Smooth muscle cell (in vitro differentiated cells): ENCODE measurements around the gene SHF. TPM values are rescaled to one million over a fixed set of nuclear protein-coding genes. Genes with fewer than 3 reads are reported as not detected.

Experiments used
- DNase-seq: peaks from one replicate; lab custom pipeline; 2025; ENCODE audit not compliant: unreplicated experiment; lab: John Stamatoyannopoulos, UW
- H2AFZ ChIP-seq: fragments of 200-600 bp; sonication (generic); 2 replicates; pipeline ENCODE4 v1.6.0; 2016; ENCODE audit warnings: antibody characterized with exemption, low read depth, mild to moderate bottlenecking
- H3F3A ChIP-seq: fragments of 200-600 bp; sonication (generic); 2 replicates; pipeline ENCODE4 v1.6.0; 2017; ENCODE audit warnings: antibody characterized with exemption, low read depth
- H3K27ac ChIP-seq: fragments of 200-600 bp; sonication (generic); 2 replicates; pipeline ENCODE4 v1.5.1; 2016; ENCODE audit warnings: low read depth, mild to moderate bottlenecking
- H3K27me3 ChIP-seq: fragments of 200-600 bp; sonication (generic); 2 replicates; pipeline ENCODE4 v1.6.1; 2016; ENCODE audit warnings: low read depth, mild to moderate bottlenecking
- H3K36me3 ChIP-seq: fragments of 200-600 bp; sonication (generic); 2 replicates; pipeline ENCODE4 v1.5.1; 2016; ENCODE audit warnings: low read depth
- H3K4me1 ChIP-seq: fragments of 200-600 bp; sonication (generic); 2 replicates; pipeline ENCODE4 v1.5.1; 2016; ENCODE audit warnings: low read depth
- H3K4me2 ChIP-seq: fragments of 200-600 bp; sonication (generic); 2 replicates; pipeline ENCODE4 v1.6.0; 2016; ENCODE audit warnings: mild to moderate bottlenecking
- H3K4me3 ChIP-seq: fragments of 200-600 bp; sonication (generic); 2 replicates; pipeline ENCODE4 v1.5.1; 2016; ENCODE audit warnings: mild to moderate bottlenecking
- H3K79me2 ChIP-seq: fragments of 200-600 bp; sonication (generic); 2 replicates; pipeline ENCODE4 v1.6.0; 2016; ENCODE audit warnings: low read depth, mild to moderate bottlenecking
- H3K9ac ChIP-seq: fragments of 200-600 bp; sonication (generic); 2 replicates; pipeline ENCODE4 v1.6.0; 2016; ENCODE audit warnings: low read depth
- H3K9me3 ChIP-seq: fragments of 200-600 bp; sonication (generic); replicated peaks from 2 replicates; pipeline ENCODE4 v1.5.1; 2016; ENCODE audit warnings: low read depth
- H4K20me1 ChIP-seq: fragments of 200-600 bp; sonication (generic); 2 replicates; pipeline ENCODE4 v1.6.0; 2016; ENCODE audit warnings: low read depth
- CTCF ChIP-seq: fragments of 200-600 bp; sonication (generic); IDR thresholded peaks from 2 replicates; pipeline ENCODE4 v1.5.1; 2017; ENCODE audit warnings: borderline replicate concordance, mild to moderate bottlenecking, antibody characterized with exemption; ENCODE audit not compliant: insufficient read depth, poor library complexity, severe bottlenecking
- WGBS: methylation state at CpG from one replicate; pipeline ENCODE4 v1.1.7; 2016; ENCODE audit warnings: low lambda C conversion rate; 5-methylcytosine and 5-hydroxymethylcytosine counted together
- polyA plus RNA-seq: library from polyadenylated mRNA; unstranded; fragments of >200 nt; fragmentation: Nextera tagmentation; extraction: Ambion mirVana; gene quantifications from 2 replicates; pipeline ENCODE4 v1.2.1, GENCODE V29; 2016
- total RNA-seq: library from RNA; depleted of rRNA; stranded (reverse); fragments of >200 nt; gene quantifications from 2 replicates; pipeline ENCODE4 v1.2.3, GENCODE V29; 2014

Gene SHF
- total and polyA plus RNA-seq, 2 experiments from 2014 or later: 16.4 to 41.3 TPM

GRCh38 chr15:45180648-45181436 lies 6.9 kb downstream of the SHF start:
- DNase-seq: no peak
- Histone ChIP-seq H3K4me1 (peaks cover 16% of the 10 kb centered on the region), H3K9me3 (no peaks in the 10 kb centered on the region), H3K4me2 (no peak overlapping the region), H3K27ac (no peak overlapping the region), H3K4me3 (no peak overlapping the region), H3K9ac (no peak overlapping the region), H3K27me3 (no peaks in the 10 kb centered on the region), H4K20me1 (peaks cover 70% of the 10 kb centered on the region), H2AFZ (no peak overlapping the region), H3K79me2 (peaks cover 23% of the 10 kb centered on the region), H3K36me3 (no peaks in the 10 kb centered on the region), H3F3A (no peaks in the 10 kb centered on the region)
- no peak for TF ChIP-seq CTCF
- 82% methylated on average over 8 of the region's 8 CpGs for WGBS

GRCh38 chr15:45180201-45180600 lies 7.6 kb downstream of the SHF start:
- DNase-seq: no peak
- H3K36me3 ChIP-seq: no peaks in the 10 kb centered on the region
- TF ChIP-seq CTCF: no peak
- no peaks in the 10 kb centered on the region for H3K9me3 ChIP-seq
- peaks cover 10% of the 10 kb centered on the region for H3K4me1 ChIP-seq
- H3K4me3 ChIP-seq: no peak overlapping the region
- H3F3A ChIP-seq: no peaks in the 10 kb centered on the region
- no peak overlapping the region for H2AFZ ChIP-seq
- no peak overlapping the region for H3K27ac ChIP-seq
- 73% methylated on average over 6 of the region's 7 CpGs for WGBS
- peaks cover 64% of the 10 kb centered on the region for H4K20me1 ChIP-seq
- H3K4me2 ChIP-seq: no peak overlapping the region
- no peaks in the 10 kb centered on the region for H3K27me3 ChIP-seq
- peaks cover 23% of the 10 kb centered on the region for H3K79me2 ChIP-seq
- no peak overlapping the region for H3K9ac ChIP-seq

- Histone ChIP-seq H4K20me1 (peaks cover 56% of the 10 kb centered on the region), H3K9ac (no peak overlapping the region), H3F3A (no peaks in the 10 kb centered on the region), H3K79me2 (peaks cover 23% of the 10 kb centered on the region), H3K4me2 (no peak overlapping the region), H3K27me3 (no peaks in the 10 kb centered on the region), H3K27ac (no peak overlapping the region), H3K4me3 (no peak overlapping the region), H3K36me3 (no peaks in the 10 kb centered on the region), H3K4me1 (peaks cover 4% of the 10 kb centered on the region), H2AFZ (no peak overlapping the region), H3K9me3 (no peaks in the 10 kb centered on the region)
- peak; percentile 48 for TF ChIP-seq CTCF
- WGBS: 86% methylated on average over 13 of the region's 13 CpGs
- DNase-seq: no peak
These were observed 8.4 kb downstream of the SHF start for GRCh38 chr15:45179221-45179985.
